ENCODE results near the gene CHRM4.

CHRM4 gene

DNA sequence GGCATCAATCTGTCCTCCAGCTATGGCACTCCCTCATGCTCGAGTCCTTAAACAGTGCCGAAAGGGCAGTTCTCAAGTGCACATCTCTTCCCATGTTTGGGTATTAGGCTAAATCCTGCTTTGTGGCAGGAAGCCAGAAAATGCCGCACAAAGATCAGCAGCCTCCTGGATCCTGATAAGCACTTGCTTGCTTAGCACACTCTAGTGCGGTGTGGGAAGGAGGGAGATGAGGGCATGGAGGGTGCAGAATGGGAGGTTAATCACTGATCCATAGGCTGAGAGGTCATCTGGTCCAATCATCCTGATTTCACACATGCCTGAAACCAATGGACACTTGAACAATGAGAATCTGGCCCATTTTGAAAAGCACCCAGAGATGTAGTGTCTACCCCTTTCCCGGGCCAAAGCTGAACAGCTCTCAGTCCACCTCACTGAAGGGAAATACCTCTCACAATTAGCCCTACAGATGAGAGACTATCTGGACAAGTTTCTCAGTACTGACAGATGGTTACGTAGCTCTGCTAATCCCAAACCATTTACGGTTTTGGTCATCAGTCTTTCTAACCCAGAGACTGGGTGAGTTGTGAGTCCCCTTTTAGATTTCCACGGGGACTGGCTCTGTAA, 29.8 kb upstream of the CHRM4 start:
- TF ChIP-seq EZH2phosphoT487 (conservative IDR thresholded peaks at IDR 0.05; ENCODE audit: low read length) (no peak), CTCF (IDR thresholded peaks at IDR 0.05; ENCODE audit: insufficient read depth, low read length, poor library complexity, severe bottlenecking) (no peak)
- H3K79me2 ChIP-seq (ENCODE audit: insufficient read depth, low read length): no peaks in the 10 kb centered on the region
- H3K9me2 ChIP-seq (replicated peaks; ENCODE audit: insufficient read depth, low read length): no peaks in the 10 kb centered on the region
- no peaks in the 10 kb centered on the region for H3F3A ChIP-seq (ENCODE audit: insufficient read depth)
- H4K20me1 ChIP-seq (ENCODE audit: low read depth, low read length): no peaks in the 10 kb centered on the region
- no peak overlapping the region for H2AFZ ChIP-seq (ENCODE audit: low read depth, low read length, severe bottlenecking)
- 0 out of 2 replicates have a peak, but pooled peaks cover 3% of the 10 kb centered on the region for H3K36me3 ChIP-seq (ENCODE audit: low read length)
- no peaks in the 10 kb centered on the region for H3K9me3 ChIP-seq (ENCODE audit: insufficient read depth, low read length)
- no peak overlapping the region for H3K4me3 ChIP-seq (ENCODE audit: insufficient read depth, low read length, poor library complexity, severe bottlenecking)
- H3K9ac ChIP-seq (ENCODE audit: low read length): no peak overlapping the region
- no peak overlapping the region for H3K4me2 ChIP-seq (ENCODE audit: low read depth, low read length, poor library complexity, severe bottlenecking)
- no peak overlapping the region for H3K27ac ChIP-seq (ENCODE audit: low read depth, low read length)
- H3K27me3 ChIP-seq (ENCODE audit: low read length): no peaks in the 10 kb centered on the region

DNA sequence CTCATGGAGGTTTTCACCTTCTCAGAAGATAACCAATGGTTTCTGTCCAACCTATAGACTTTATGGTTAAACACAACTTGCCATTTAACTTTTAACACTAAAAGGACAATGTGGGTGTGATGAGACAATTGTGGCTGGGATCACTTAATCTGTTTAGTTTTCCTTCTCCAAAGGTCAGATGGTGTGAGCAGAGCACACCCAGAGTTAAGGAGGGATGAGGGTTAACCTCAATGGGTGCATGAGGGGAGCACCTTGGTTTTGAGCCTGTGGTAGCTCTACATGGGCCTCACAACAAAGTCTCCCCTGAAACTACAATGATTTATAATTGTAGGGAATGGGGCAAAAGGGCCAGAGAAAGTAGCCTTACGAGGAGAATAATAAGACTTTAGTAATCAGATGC, 28.9 kb upstream of the CHRM4 start:
- H3F3A ChIP-seq (ENCODE audit: insufficient read depth): no peaks in the 10 kb centered on the region
- H3K9ac ChIP-seq (ENCODE audit: low read length): no peak overlapping the region
- no peak overlapping the region for H3K4me2 ChIP-seq (ENCODE audit: low read depth, low read length, poor library complexity, severe bottlenecking)
- H3K9me2 ChIP-seq (replicated peaks; ENCODE audit: insufficient read depth, low read length): no peaks in the 10 kb centered on the region
- no peaks in the 10 kb centered on the region for H3K27me3 ChIP-seq (ENCODE audit: low read length)
- TF ChIP-seq CTCF (IDR thresholded peaks at IDR 0.05; ENCODE audit: insufficient read depth, low read length, poor library complexity, severe bottlenecking) (no peak), EZH2phosphoT487 (conservative IDR thresholded peaks at IDR 0.05; ENCODE audit: low read length) (no peak)
- no peaks in the 10 kb centered on the region for H3K79me2 ChIP-seq (ENCODE audit: insufficient read depth, low read length)
- 0 out of 2 replicates have a peak, but pooled peaks cover 3% of the 10 kb centered on the region for H3K36me3 ChIP-seq (ENCODE audit: low read length)
- H3K4me3 ChIP-seq (ENCODE audit: insufficient read depth, low read length, poor library complexity, severe bottlenecking): no peak overlapping the region
- no peaks in the 10 kb centered on the region for H3K9me3 ChIP-seq (ENCODE audit: insufficient read depth, low read length)
- no peak overlapping the region for H3K27ac ChIP-seq (ENCODE audit: low read depth, low read length)
- no peaks in the 10 kb centered on the region for H4K20me1 ChIP-seq (ENCODE audit: low read depth, low read length)
- no peak overlapping the region for H2AFZ ChIP-seq (ENCODE audit: low read depth, low read length, severe bottlenecking)

- H3K9me2 ChIP-seq (replicated peaks; ENCODE audit: insufficient read depth, low read length): no peaks in the 10 kb centered on the region
- H4K20me1 ChIP-seq (ENCODE audit: low read depth, low read length): no peaks in the 10 kb centered on the region
- no peaks in the 10 kb centered on the region for H3K27me3 ChIP-seq (ENCODE audit: low read length)
- TF ChIP-seq CTCF (IDR thresholded peaks at IDR 0.05; ENCODE audit: insufficient read depth, low read length, poor library complexity, severe bottlenecking) (no peak), EZH2phosphoT487 (conservative IDR thresholded peaks at IDR 0.05; ENCODE audit: low read length) (no peak)
- no peaks in the 10 kb centered on the region for H3K9me3 ChIP-seq (ENCODE audit: insufficient read depth, low read length)
- no peak overlapping the region for H3K27ac ChIP-seq (ENCODE audit: low read depth, low read length)
- no peak overlapping the region for H2AFZ ChIP-seq (ENCODE audit: low read depth, low read length, severe bottlenecking)
- 0 out of 2 replicates have a peak, but pooled peaks cover 3% of the 10 kb centered on the region for H3K36me3 ChIP-seq (ENCODE audit: low read length)
- H3K9ac ChIP-seq (ENCODE audit: low read length): no peak overlapping the region
- no peak overlapping the region for H3K4me3 ChIP-seq (ENCODE audit: insufficient read depth, low read length, poor library complexity, severe bottlenecking)
- H3F3A ChIP-seq (ENCODE audit: insufficient read depth): no peaks in the 10 kb centered on the region
- no peak overlapping the region for H3K4me2 ChIP-seq (ENCODE audit: low read depth, low read length, poor library complexity, severe bottlenecking)
- no peaks in the 10 kb centered on the region for H3K79me2 ChIP-seq (ENCODE audit: insufficient read depth, low read length)
Measured at GRCh38 chr11:46418751-46419150, 27.2 kb upstream of the CHRM4 start.

Data from SU-DHL-6 (cell line).